Endothelial cell (in vitro differentiated cells): ENCODE results near the gene LUZP1. TPM values are rescaled to one million over a fixed set of nuclear protein-coding genes. Genes with fewer than 3 reads are reported as not detected.

Experiments used
- DNase-seq: peaks from one replicate; pipeline ENCODE4 v3.0.0; 2021; ENCODE audit warnings: low spot score
- H3K27ac Mint-ChIP-seq: one replicate; pipeline ENCODE4 v1.8.0; 2021; ENCODE audit warnings: mixed read lengths, inconsistent platforms; ENCODE audit not compliant: unreplicated experiment
- H3K27me3 Mint-ChIP-seq: one replicate; pipeline ENCODE4 v1.8.0; 2021; ENCODE audit warnings: mild to moderate bottlenecking, moderate library complexity, mixed read lengths, inconsistent platforms; ENCODE audit not compliant: unreplicated experiment
- H3K36me3 Mint-ChIP-seq: one replicate; pipeline ENCODE4 v1.8.0; 2021; ENCODE audit warnings: mild to moderate bottlenecking, low read depth, mixed read lengths, inconsistent platforms; ENCODE audit not compliant: unreplicated experiment
- H3K4me1 Mint-ChIP-seq: one replicate; pipeline ENCODE4 v1.8.0; 2021; ENCODE audit warnings: mild to moderate bottlenecking, mixed read lengths, inconsistent platforms; ENCODE audit not compliant: unreplicated experiment
- H3K4me3 Mint-ChIP-seq: one replicate; pipeline ENCODE4 v1.8.0; 2021; ENCODE audit warnings: mild to moderate bottlenecking, mixed read lengths, inconsistent platforms; ENCODE audit not compliant: unreplicated experiment
- H3K9me3 Mint-ChIP-seq: one replicate; pipeline ENCODE4 v1.8.0; 2021; ENCODE audit warnings: mixed read lengths, inconsistent platforms; ENCODE audit not compliant: unreplicated experiment
- total RNA-seq: library from RNA; stranded (reverse); fragmentation: NEBNext Ultra II Directional; extraction: Animal tissue kit (Norgen Biotek cat#: 25700); gene quantifications from one replicate; pipeline ENCODE4 v1.2.1, GENCODE V29; 2021; ENCODE audit not compliant: unreplicated experiment
- TF ChIP-seq, protein P1 (sequence below): fragments of 200-600 bp; sonication (generic); IDR thresholded peaks from one replicate; pipeline ENCODE4 v1.5.0; 2021; ENCODE audit warnings: antibody characterized with exemption; ENCODE audit not compliant: unreplicated experiment

The LUZP1 gene
- total RNA-seq, 1 donor from 2014 or later, result 103 TPM

DNA sequence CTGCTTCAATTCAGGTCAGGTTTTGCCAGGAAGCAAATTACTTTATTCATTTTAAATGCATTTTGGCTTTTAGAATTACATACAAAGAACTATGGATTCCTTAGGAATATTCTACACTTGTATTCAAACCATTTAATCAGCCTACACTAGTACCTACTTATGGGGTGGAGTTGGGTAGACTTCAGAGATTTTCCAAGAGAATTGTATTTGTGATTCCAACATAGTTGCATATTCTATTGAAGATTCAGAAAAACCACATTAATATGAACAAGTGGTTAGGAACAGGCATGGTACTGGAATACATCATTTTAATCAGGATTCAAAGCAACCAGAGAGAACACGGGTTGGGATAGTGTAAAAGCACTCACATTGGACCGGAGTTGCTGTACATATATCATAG lies 33.4 kb downstream of the LUZP1 start:
- no peaks in the 10 kb centered on the region for H3K9me3 Mint-ChIP-seq

DNA sequence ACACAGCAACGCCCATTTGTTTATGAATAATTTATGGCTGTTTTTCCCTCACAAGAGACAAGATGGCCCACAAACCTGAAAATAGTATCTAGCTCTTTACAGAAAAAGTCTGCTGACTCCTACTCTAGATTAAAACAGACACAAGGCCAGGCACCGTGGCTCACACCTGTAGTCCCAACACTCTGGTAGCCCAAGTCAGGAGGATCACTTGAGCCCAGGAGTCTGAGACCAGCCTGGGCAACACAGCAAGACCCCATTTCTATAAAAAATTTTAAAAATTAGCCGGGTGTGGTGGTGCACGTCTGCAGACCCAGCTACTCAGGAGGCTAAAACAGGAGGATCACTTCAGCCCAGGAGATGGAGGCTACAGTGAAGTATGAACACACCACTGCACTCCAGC lies 34.6 kb downstream of the LUZP1 start:
- TF ChIP-seq, protein P1, sequence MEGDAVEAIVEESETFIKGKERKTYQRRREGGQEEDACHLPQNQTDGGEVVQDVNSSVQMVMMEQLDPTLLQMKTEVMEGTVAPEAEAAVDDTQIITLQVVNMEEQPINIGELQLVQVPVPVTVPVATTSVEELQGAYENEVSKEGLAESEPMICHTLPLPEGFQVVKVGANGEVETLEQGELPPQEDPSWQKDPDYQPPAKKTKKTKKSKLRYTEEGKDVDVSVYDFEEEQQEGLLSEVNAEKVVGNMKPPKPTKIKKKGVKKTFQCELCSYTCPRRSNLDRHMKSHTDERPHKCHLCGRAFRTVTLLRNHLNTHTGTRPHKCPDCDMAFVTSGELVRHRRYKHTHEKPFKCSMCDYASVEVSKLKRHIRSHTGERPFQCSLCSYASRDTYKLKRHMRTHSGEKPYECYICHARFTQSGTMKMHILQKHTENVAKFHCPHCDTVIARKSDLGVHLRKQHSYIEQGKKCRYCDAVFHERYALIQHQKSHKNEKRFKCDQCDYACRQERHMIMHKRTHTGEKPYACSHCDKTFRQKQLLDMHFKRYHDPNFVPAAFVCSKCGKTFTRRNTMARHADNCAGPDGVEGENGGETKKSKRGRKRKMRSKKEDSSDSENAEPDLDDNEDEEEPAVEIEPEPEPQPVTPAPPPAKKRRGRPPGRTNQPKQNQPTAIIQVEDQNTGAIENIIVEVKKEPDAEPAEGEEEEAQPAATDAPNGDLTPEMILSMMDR, result no peak
- Mint-ChIP-seq H3K9me3 (no peaks in the 10 kb centered on the region), H3K4me3 (no peak overlapping the region), H3K27me3 (peaks cover 2% of the 10 kb centered on the region), H3K27ac (no peak overlapping the region), H3K4me1 (peaks cover 14% of the 10 kb centered on the region), H3K36me3 (no peaks in the 10 kb centered on the region)
- no peak for DNase-seq

More for the DNA sequence above, 33.4 kb downstream of the LUZP1 start:
- TF ChIP-seq, protein P1, result no peak
- no peak overlapping the region for H3K4me3 Mint-ChIP-seq
- no peaks in the 10 kb centered on the region for H3K27me3 Mint-ChIP-seq
- no peak for DNase-seq
- H3K4me1 Mint-ChIP-seq, result peaks cover 10% of the 10 kb centered on the region
- H3K27ac Mint-ChIP-seq, result no peak overlapping the region
- no peaks in the 10 kb centered on the region for H3K36me3 Mint-ChIP-seq

DNA sequence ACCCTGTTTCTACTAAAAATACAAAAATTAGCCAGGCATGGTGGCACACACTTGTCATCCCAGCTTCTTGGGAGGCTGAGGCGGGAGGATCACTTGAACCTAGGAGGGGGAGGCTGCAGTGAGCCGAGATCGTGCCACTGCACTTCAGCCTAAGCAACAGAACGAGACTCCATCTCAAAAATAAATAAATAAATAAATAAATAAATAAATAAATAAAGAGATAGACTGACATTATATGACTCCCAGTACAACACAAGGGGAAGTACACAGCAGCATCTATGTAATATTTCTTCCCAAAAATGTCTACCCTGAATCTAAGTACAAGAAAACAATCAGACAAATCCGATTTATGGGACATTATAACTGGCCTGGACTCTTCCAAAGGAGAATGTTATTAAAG lies 35.1 kb downstream of the LUZP1 start:
- Mint-ChIP-seq H3K9me3 (no peaks in the 10 kb centered on the region), H3K4me3 (no peak overlapping the region), H3K27me3 (peaks cover 2% of the 10 kb centered on the region), H3K27ac (no peak overlapping the region), H3K4me1 (peaks cover 14% of the 10 kb centered on the region), H3K36me3 (no peaks in the 10 kb centered on the region)
- DNase-seq, result no peak
- TF ChIP-seq, protein P1, result no peak

DNA sequence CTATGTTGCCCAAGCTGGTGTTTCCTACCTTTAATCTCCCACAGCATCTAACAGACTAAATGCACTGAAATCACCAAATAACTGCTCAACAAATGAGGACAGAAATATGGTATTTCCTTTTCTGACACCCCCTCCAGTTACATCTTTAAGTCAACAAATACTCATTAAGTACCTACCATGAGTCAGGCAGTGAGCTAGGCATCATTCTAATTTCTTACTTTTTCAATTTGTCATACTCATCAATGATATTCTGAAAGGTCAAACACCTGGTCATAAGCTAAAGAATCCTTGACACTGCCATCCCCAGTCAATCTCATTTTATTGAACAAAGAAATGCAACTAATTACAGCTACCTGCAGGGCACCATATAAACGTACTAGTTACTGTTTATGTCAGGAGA lies 36.6 kb downstream of the LUZP1 start:
- TF ChIP-seq, protein P1, result no peak
- H3K4me3 Mint-ChIP-seq, result no peak overlapping the region
- H3K27me3 Mint-ChIP-seq, result peaks cover 2% of the 10 kb centered on the region
- peaks cover 16% of the 10 kb centered on the region for H3K4me1 Mint-ChIP-seq
- H3K36me3 Mint-ChIP-seq, result no peaks in the 10 kb centered on the region
- no peaks in the 10 kb centered on the region for H3K9me3 Mint-ChIP-seq
- no peak for DNase-seq
- H3K27ac Mint-ChIP-seq, result no peak overlapping the region

DNA sequence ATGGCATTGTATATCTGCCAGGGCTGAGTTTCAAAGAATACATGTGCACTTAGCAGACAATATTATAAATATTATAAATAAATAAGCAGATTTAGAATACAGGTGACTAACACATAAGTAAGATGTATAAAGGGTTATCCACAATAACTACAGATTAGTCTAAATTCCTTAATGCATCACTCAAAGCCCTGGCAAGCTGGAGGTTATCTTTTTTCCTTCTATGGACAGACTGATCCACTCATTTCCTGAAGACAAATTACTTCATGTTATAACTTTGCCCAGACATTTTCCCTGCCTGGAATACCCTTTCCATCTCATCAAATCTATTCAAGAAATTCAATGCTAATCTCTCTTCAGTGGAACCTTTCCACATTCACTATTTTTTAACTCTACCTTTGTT lies 38.8 kb downstream of the LUZP1 start:
- Mint-ChIP-seq H3K27me3 (peaks cover 2% of the 10 kb centered on the region), H3K4me1 (peaks cover 34% of the 10 kb centered on the region), H3K4me3 (no peak overlapping the region), H3K27ac (no peak overlapping the region), H3K9me3 (no peaks in the 10 kb centered on the region), H3K36me3 (no peaks in the 10 kb centered on the region)
- no peak for DNase-seq
- TF ChIP-seq, protein P1, result no peak
